Activated CD4-positive, alpha-beta T cell treated with anti-CD3 and anti-CD28 coated beads, Interleukin-2, amount 10 ng/mL, durations not matched to agents 24 days and 14 days (primary cell): ENCODE measurements around the gene HIVEP1. TPM values are rescaled to one million over a fixed set of nuclear protein-coding genes. Genes with fewer than 3 reads are reported as not detected.
"Not testable (repeated sequence)": the region's sequence is repeated elsewhere in the genome, so short reads cannot be mapped to it uniquely, and the experiment has no call there.

Source experiments
- DNase-seq: peaks from one replicate; pipeline ENCODE4 v3.0.0; 2022
- H3K27ac Mint-ChIP-seq: one replicate; pipeline ENCODE4 v1.8.0; 2022; ENCODE audit warnings: mild to moderate bottlenecking, mixed read lengths
- H3K27me3 Mint-ChIP-seq: one replicate; pipeline ENCODE4 v1.8.0; 2022; ENCODE audit warnings: mixed read lengths
- H3K36me3 Mint-ChIP-seq: one replicate; pipeline ENCODE4 v1.8.0; 2022; ENCODE audit warnings: low read depth, mild to moderate bottlenecking, mixed read lengths
- H3K4me1 Mint-ChIP-seq: one replicate; pipeline ENCODE4 v1.8.0; 2021; ENCODE audit warnings: mixed read lengths
- H3K4me3 Mint-ChIP-seq: one replicate; pipeline ENCODE4 v1.8.0; 2022; ENCODE audit warnings: mild to moderate bottlenecking, moderate library complexity, mixed read lengths
- H3K9me3 Mint-ChIP-seq: one replicate; pipeline ENCODE4 v1.8.0; 2021; ENCODE audit warnings: mixed read lengths
- intact Hi-C: fragments of 100-400 bp; cut with micrococcal nuclease; formaldehyde crosslinking; loops from one replicate; pipeline ENCODE4 v1.15.1; 2023
- total RNA-seq: library from RNA; stranded (reverse); gene quantifications from 2 replicates; pipeline ENCODE4 v1.2.3, GENCODE V29; 2022

The HIVEP1 gene
- total RNA-seq, 1 donor from 2014 or later = 55.3 TPM

DNA sequence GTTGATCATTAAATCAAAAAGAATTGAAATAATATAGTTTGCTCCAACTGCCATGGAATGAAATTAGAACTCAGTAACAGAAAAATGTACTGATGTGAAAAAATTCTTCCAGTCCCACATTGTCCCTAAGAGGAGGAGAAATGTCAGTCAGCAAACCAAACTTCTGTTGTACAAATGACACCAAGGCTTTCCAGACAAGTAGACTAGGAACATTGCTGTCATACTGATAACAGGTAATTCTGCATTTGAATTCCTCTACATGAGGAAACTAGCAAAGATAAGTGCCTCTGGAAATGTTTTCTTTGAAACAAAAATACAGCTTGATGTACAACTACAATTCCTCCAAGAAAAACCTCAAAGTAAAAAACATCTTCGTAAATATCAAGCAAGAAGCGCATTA lies 90.2 kb downstream of the HIVEP1 start:
- H3K9me3 Mint-ChIP-seq = no peaks in the 10 kb centered on the region
- H3K36me3 Mint-ChIP-seq = peaks cover 23% of the 10 kb centered on the region
- DNase-seq = no peak
- H3K27ac Mint-ChIP-seq = no peak overlapping the region
- H3K4me3 Mint-ChIP-seq = no peak overlapping the region
- H3K27me3 Mint-ChIP-seq = no peaks in the 10 kb centered on the region
- intact Hi-C loops = no loop called here
- H3K4me1 Mint-ChIP-seq = peaks cover 20% of the 10 kb centered on the region

GRCh38 chr6:12103158-12103557 lies 91.0 kb downstream of the HIVEP1 start:
- no peak for DNase-seq
- intact Hi-C loops = no loop called here
- H3K4me3 Mint-ChIP-seq = no peak overlapping the region
- no peaks in the 10 kb centered on the region for H3K27me3 Mint-ChIP-seq
- H3K4me1 Mint-ChIP-seq = peaks cover 17% of the 10 kb centered on the region
- H3K9me3 Mint-ChIP-seq = no peaks in the 10 kb centered on the region
- H3K36me3 Mint-ChIP-seq = peaks cover 25% of the 10 kb centered on the region
- no peak overlapping the region for H3K27ac Mint-ChIP-seq

DNA sequence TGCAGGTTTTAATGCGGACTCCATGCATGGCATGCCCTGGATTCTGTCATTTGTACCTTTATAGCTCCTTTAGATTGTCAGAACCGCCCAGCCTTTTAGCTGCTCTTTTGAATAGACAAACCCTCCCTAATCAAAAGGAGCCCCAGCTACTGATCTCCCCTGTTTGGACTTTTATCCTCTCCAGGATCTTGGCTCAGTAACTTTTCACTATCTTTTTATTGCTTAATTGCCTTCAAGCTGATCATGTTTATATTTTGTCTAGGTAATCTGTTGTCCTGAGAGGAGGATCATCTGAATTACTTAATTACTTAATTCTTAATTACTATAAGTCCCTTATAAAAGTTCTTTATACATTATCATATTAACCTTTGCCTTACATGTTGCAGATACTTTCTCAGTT lies 93.2 kb downstream of the HIVEP1 start:
- DNase-seq = no peak

GRCh38 chr6:12108376-12108775 lies 96.3 kb downstream of the HIVEP1 start:
- intact Hi-C loops, H3K4me3 Mint-ChIP-seq, H3K27ac Mint-ChIP-seq, DNase-seq, H3K27me3 Mint-ChIP-seq, H3K9me3 Mint-ChIP-seq: not testable (repeated sequence)
- H3K36me3 Mint-ChIP-seq = peaks cover 36% of the 10 kb centered on the region
- H3K4me1 Mint-ChIP-seq = peaks cover 35% of the 10 kb centered on the region

More for the DNA sequence above, 93.2 kb downstream of the HIVEP1 start:
- peaks cover 27% of the 10 kb centered on the region for H3K4me1 Mint-ChIP-seq
- intact Hi-C loops = no loop called here
- H3K27me3 Mint-ChIP-seq = no peaks in the 10 kb centered on the region
- H3K4me3 Mint-ChIP-seq = no peak overlapping the region
- no peak overlapping the region for H3K27ac Mint-ChIP-seq
- peaks cover 24% of the 10 kb centered on the region for H3K36me3 Mint-ChIP-seq
- no peaks in the 10 kb centered on the region for H3K9me3 Mint-ChIP-seq

DNA sequence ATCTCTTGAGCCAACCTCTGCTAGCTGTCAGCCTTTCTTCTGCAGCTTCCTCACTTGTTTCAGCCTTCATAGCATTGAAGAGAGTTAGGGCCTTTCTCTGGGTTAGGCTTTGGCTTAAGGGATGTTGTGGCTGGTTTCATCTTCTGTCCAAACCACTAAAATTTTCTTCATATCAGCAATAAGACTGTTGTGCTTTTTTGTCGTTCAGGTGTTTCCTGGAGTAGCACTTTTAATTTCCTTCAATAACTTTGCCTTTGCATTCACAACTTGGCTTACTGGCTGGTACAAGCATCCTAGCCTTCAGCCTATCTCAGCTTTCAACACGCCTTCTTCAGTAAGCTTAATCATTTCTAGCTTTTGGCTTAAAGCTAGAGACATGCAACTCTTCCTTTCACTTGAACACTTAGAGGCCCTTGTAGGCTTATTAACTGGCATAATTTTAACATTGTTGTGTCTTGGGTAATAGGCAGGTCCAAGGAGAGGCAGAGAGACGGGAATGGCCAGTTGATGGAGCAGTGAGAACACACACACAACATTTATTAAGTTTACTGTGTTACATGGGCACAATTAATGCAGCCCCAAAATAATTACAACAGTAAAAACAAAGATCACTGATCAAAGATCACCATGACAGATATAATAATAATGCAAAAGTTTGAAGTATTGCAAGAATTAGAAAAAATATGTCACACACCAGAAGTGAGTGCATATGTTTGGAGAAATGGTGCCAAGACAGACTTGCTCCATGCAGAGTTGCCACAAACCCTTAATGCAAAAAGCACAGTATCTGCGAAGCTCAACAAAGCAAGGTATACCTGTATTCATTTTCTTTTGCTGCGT lies 98.6 kb downstream of the HIVEP1 start:
- Mint-ChIP-seq H3K27ac (peak overlapping the region; percentile 59), H3K4me1 (peaks cover 50% of the 10 kb centered on the region), H3K36me3 (peaks cover 43% of the 10 kb centered on the region), H3K9me3 (no peaks in the 10 kb centered on the region), H3K4me3 (peak overlapping the region; percentile 25), H3K27me3 (no peaks in the 10 kb centered on the region)
- DNase-seq = peak; percentile 77
- intact Hi-C loops = no loop called here

GRCh38 chr6:12111363-12111670 lies 99.2 kb downstream of the HIVEP1 start:
- intact Hi-C loops = no loop called here
- DNase-seq = no peak
- Mint-ChIP-seq H3K4me3 (no peak overlapping the region), H3K4me1 (peaks cover 55% of the 10 kb centered on the region), H3K27me3 (no peaks in the 10 kb centered on the region), H3K36me3 (peaks cover 48% of the 10 kb centered on the region), H3K27ac (no peak overlapping the region), H3K9me3 (peaks cover under 1% of the 10 kb centered on the region)

DNA sequence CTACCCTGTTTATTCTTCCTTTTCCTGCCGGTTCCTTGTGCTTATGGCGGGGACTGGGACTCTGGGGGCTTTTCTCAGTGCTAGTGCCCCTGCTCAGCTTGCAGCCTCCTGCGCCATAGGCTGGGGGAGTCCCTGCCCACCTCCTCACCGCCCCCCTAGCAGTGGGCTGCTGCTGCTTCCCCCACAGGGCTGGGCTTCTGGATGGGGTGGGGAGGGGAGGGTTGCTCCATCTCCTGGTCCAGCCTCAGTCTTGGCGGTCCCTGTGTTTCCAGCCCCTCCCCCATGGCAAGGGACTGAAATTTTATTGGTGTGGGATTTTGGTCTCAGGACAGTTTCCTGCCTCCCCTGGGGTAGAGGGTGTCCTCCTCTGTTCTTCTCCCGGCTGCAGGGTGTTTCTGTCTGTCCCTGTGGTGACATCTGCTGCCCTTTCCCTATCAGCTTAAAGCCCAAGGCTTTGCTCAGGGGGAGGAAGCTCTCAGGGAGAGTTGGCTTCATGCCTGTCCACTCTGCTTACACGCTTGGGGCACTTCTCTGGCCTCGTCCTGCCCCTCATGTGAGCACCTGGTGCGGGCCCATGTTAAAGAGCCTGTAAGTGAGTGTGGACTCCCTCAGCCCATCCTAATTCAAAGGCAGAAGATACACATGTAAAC lies 100.6 kb downstream of the HIVEP1 start:
- peaks cover 55% of the 10 kb centered on the region for H3K36me3 Mint-ChIP-seq
- H3K4me3 Mint-ChIP-seq = peak overlapping the region; percentile 13
- no peaks in the 10 kb centered on the region for H3K27me3 Mint-ChIP-seq
- peaks cover 61% of the 10 kb centered on the region for H3K4me1 Mint-ChIP-seq
- DNase-seq = no peak
- peaks cover 6% of the 10 kb centered on the region for H3K9me3 Mint-ChIP-seq
- H3K27ac Mint-ChIP-seq = peak overlapping the region; percentile 68
- intact Hi-C loops = no loop called here

DNA sequence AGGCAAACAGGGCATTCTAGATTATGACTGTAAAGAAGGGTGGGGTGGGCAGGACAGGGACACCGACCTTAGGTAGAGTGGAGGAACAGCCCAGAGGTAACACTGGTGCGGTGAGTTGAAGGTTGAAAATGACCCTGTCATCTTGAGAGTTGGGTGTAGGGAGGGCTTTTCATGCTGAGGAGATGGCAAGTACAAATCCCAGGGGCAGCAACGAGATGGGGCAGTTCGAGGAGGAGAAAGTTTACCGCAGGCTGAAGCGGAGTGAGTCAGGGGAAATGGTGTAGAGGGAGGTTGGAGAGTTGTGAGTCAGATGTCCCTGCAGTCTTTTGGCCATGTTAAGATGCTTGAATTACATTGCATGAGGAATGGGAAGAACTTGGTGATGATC lies 101.1 kb downstream of the HIVEP1 start:
- H3K27me3 Mint-ChIP-seq = no peaks in the 10 kb centered on the region
- no peak for DNase-seq
- H3K4me3 Mint-ChIP-seq = peak overlapping the region; percentile 13

GRCh38 chr6:12114055-12114503 lies 102.0 kb downstream of the HIVEP1 start:
- no peaks in the 10 kb centered on the region for H3K27me3 Mint-ChIP-seq
- H3K27ac Mint-ChIP-seq = peak overlapping the region; percentile 50
- peaks cover 70% of the 10 kb centered on the region for H3K4me1 Mint-ChIP-seq
- no peak for DNase-seq
- intact Hi-C loops = no loop called here
- peaks cover 9% of the 10 kb centered on the region for H3K9me3 Mint-ChIP-seq
- peak overlapping the region; percentile 15 for H3K4me3 Mint-ChIP-seq
- peaks cover 57% of the 10 kb centered on the region for H3K36me3 Mint-ChIP-seq

More for the DNA sequence above, 101.1 kb downstream of the HIVEP1 start:
- peaks cover 56% of the 10 kb centered on the region for H3K36me3 Mint-ChIP-seq
- peaks cover 62% of the 10 kb centered on the region for H3K4me1 Mint-ChIP-seq
- intact Hi-C loops = no loop called here
- peak overlapping the region; percentile 68 for H3K27ac Mint-ChIP-seq
- peaks cover 9% of the 10 kb centered on the region for H3K9me3 Mint-ChIP-seq

GRCh38 chr6:12115001-12115400 lies 102.9 kb downstream of the HIVEP1 start:
- Mint-ChIP-seq H3K4me1 (peaks cover 71% of the 10 kb centered on the region), H3K9me3 (peaks cover 9% of the 10 kb centered on the region), H3K36me3 (peaks cover 59% of the 10 kb centered on the region), H3K27ac (no peak overlapping the region), H3K27me3 (no peaks in the 10 kb centered on the region), H3K4me3 (no peak overlapping the region)
- DNase-seq = no peak
- intact Hi-C loops = loop anchor here (5.0 kb wide), 1 partner anchor 383 kb away; no protein-coding TSS in a partner anchor

GRCh38 chr6:12115492-12115891 lies 103.4 kb downstream of the HIVEP1 start:
- H3K27ac Mint-ChIP-seq = peak overlapping the region; percentile 56
- H3K27me3 Mint-ChIP-seq = no peaks in the 10 kb centered on the region
- intact Hi-C loops = loop anchor here (5.0 kb wide), 1 partner anchor 383 kb away; no protein-coding TSS in a partner anchor
- H3K9me3 Mint-ChIP-seq = peaks cover 9% of the 10 kb centered on the region
- H3K4me1 Mint-ChIP-seq = peaks cover 73% of the 10 kb centered on the region
- peak overlapping the region; percentile 8 for H3K4me3 Mint-ChIP-seq
- peaks cover 62% of the 10 kb centered on the region for H3K36me3 Mint-ChIP-seq
- DNase-seq = no peak

DNA sequence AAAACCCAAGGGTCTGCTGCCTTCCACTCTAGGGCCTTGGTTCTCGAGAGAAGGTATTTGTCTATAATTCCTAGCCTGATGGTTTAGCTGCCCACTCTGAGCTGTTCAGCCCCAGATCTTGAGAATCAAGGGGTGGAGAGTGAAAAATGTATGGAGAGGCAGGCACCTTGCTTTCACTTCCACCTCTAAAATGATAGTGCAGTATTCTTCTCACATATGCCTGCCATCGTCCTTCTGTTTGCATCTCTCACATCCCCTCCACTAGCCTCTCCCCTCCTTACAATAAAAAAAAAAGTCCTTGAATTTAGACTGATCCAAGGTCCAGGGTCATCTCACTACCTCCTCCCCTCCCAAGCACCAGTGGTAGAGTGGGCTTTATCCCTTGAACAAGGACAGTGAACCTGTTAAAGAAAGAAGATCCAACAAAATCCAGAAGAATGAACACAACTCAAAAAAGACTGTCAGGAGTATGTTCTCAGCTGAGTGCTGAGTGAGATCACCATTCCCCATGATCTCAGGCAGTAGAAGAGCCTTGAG lies 104.2 kb downstream of the HIVEP1 start:
- peak overlapping the region; percentile 31 for H3K27ac Mint-ChIP-seq
- H3K27me3 Mint-ChIP-seq = no peaks in the 10 kb centered on the region
- intact Hi-C loops = loop anchor here (5.0 kb wide), 1 partner anchor 384 kb away; no protein-coding TSS in a partner anchor
- peaks cover 67% of the 10 kb centered on the region for H3K36me3 Mint-ChIP-seq
- DNase-seq = no peak
- H3K9me3 Mint-ChIP-seq = peaks cover 12% of the 10 kb centered on the region
- H3K4me1 Mint-ChIP-seq = peaks cover 71% of the 10 kb centered on the region
- H3K4me3 Mint-ChIP-seq = peak overlapping the region; percentile 24

- peaks cover 12% of the 10 kb centered on the region for H3K9me3 Mint-ChIP-seq
- H3K27ac Mint-ChIP-seq = no peak overlapping the region
- peaks cover 71% of the 10 kb centered on the region for H3K4me1 Mint-ChIP-seq
- intact Hi-C loops = loop anchor here (5.0 kb wide), 1 partner anchor 385 kb away; no protein-coding TSS in a partner anchor
- no peak overlapping the region for H3K4me3 Mint-ChIP-seq
- H3K36me3 Mint-ChIP-seq = peaks cover 70% of the 10 kb centered on the region
- no peaks in the 10 kb centered on the region for H3K27me3 Mint-ChIP-seq
- DNase-seq = no peak
Observed at GRCh38 chr6:12116978-12117377, 104.9 kb downstream of the HIVEP1 start.

GRCh38 chr6:12118607-12119006 lies 106.5 kb downstream of the HIVEP1 start:
- no peak for DNase-seq
- Mint-ChIP-seq H3K9me3 (peaks cover 12% of the 10 kb centered on the region), H3K4me1 (peaks cover 65% of the 10 kb centered on the region), H3K4me3 (peak overlapping the region; percentile 41), H3K27me3 (no peaks in the 10 kb centered on the region), H3K36me3 (peaks cover 73% of the 10 kb centered on the region), H3K27ac (peak overlapping the region; percentile 78)
- intact Hi-C loops = loop anchor here (1.0 to 5.0 kb wide), 4 partner anchors 54 to 407 kb away; no protein-coding TSS in a partner anchor
